ENCODE results near the gene AQP12B. TPM values are rescaled to one million over a fixed set of nuclear protein-coding genes. Genes with fewer than 3 reads are reported as not detected.

Gene AQP12B
- total and polyA plus RNA-seq, 2 of the 8 experiments (the other 6 are each of a cell fraction or from before 2014, with no cell fraction given): not detected

GRCh38 chr2:240639566-240639965, 43.1 kb downstream of the AQP12B start:
- Histone ChIP-seq H3K4me1 (replicated peaks in 1 of 4; ENCODE audit: control insufficient read depth in 3 of 4, insufficient read depth in 4 of 4, low read length in 3 of 4) (no peaks in the 10 kb centered on the region; a peak in 1 of 7 replicates), H3K14ac (ENCODE audit: insufficient read length) (no peak overlapping the region), H3K27me3 (replicated peaks in 1 of 4; ENCODE audit: control insufficient read depth in 3 of 4, extremely low read depth in 1 of 4, insufficient read depth in 3 of 4, low read length in 3 of 4) (no peaks in the 10 kb centered on the region; a peak in 1 of 7 replicates), H3K79me1 (ENCODE audit: low read depth, low read length) (no peaks in the 10 kb centered on the region), H4K8ac (ENCODE audit: extremely low read depth, insufficient read depth, low read length) (no peak overlapping the region), H3K9ac (replicated peaks in 1 of 4; ENCODE audit: extremely low read depth in 1 of 4, low read depth in 3 of 4, low read length in 3 of 4) (no peak overlapping the region), H4K5ac (ENCODE audit: insufficient read length, low read depth, low read length) (no peak overlapping the region), H3K9me3 (ENCODE audit: insufficient read depth in 2 of 2, low read depth in 1 of 2, low read length in 1 of 2) (peaks cover 12 to 30% of the 10 kb centered on the region in 2 experiments), H3K18ac (ENCODE audit: extremely low read depth, low read length) (no peak overlapping the region), H3K23me2 (ENCODE audit: low read depth, low read length) (no peaks in the 10 kb centered on the region), H3K23ac (ENCODE audit: insufficient read length) (no peak overlapping the region), H2AK5ac (ENCODE audit: low read depth, low read length) (no peak overlapping the region), H3K4me3 (ENCODE audit: extremely low read depth in 1 of 4, insufficient read depth in 2 of 4, low read depth in 3 of 4, low read length in 4 of 4) (no peak overlapping the region), H2BK120ac (replicated peaks; ENCODE audit: low read depth, low read length) (no peak overlapping the region), H2BK15ac (ENCODE audit: low read length) (no peak overlapping the region), H3K4me2 (ENCODE audit: insufficient read depth in 1 of 2, low read depth in 2 of 2, low read length in 2 of 2) (no peak overlapping the region), H3K79me2 (ENCODE audit: control insufficient read depth in 1 of 2, insufficient read depth in 2 of 2, low read length in 2 of 2) (no peaks in the 10 kb centered on the region), H3K27ac (ENCODE audit: low read depth, low read length) (no peak overlapping the region), H2BK20ac (ENCODE audit: low read length) (no peak overlapping the region), H3K56ac (replicated peaks; ENCODE audit: insufficient read length, low read depth, low read length) (no peak overlapping the region), H3K4ac (replicated peaks; ENCODE audit: insufficient read length, low read depth, low read length) (no peak overlapping the region), H2BK5ac (ENCODE audit: low read depth, low read length) (no peak overlapping the region), H4K91ac (replicated peaks; ENCODE audit: insufficient read length, low read length) (no peak overlapping the region), H2AFZ (ENCODE audit: low read length) (no peak overlapping the region), H3K36me3 (ENCODE audit: control insufficient read depth in 2 of 4, insufficient read depth in 4 of 4, low read length in 3 of 4) (no peaks in the 10 kb centered on the region), H4K20me1 (replicated peaks in 1 of 2; ENCODE audit: control insufficient read depth in 1 of 2, insufficient read depth in 2 of 2, low read length in 2 of 2) (no peaks in the 10 kb centered on the region), H2BK12ac (ENCODE audit: low read depth, low read length) (no peak overlapping the region)
- TF ChIP-seq SP4 (IDR thresholded peaks at IDR 0.05; ENCODE audit: low read length) (no peak), MAFK (IDR thresholded peaks at IDR 0.05; ENCODE audit: low read depth, low read length) (no peak), CEBPB (IDR thresholded peaks at IDR 0.05; ENCODE audit: low read depth, low read length) (no peak)
- ChIA-PET CTCF (ENCODE audit: partially characterized antibody) (interaction anchor here (1.2 kb wide), 1 partner anchor 74 kb away, joined by 3 read pairs; no protein-coding TSS in a partner anchor), POLR2A (ENCODE audit: partially characterized antibody) (no interaction called here)
- FAIRE-seq (no peak), DNase-seq (ENCODE audit: low read depth in 1 of 2, low spot score in 2 of 2) (no peak)
- 82% methylated on average over 18 of the region's 18 CpGs; no CpG with 5 or more reads in 1 of the 2 experiments for WGBS, 2 experiments (ENCODE audit: extremely low coverage in 1 of 2, insufficient coverage in 1 of 2, insufficient read length in 1 of 2, insufficient replicate concordance in 2 of 2, low coverage in 1 of 2, low lambda C conversion rate in 2 of 2, missing lambda C conversion rate in 1 of 2)
